SK-N-SH (cell line): Measurements from ENCODE around the gene SFN. TPM values are rescaled to one million over a fixed set of nuclear protein-coding genes. Genes with fewer than 3 reads are reported as not detected.

Experiments used
- CTCF ChIA-PET: fragments of 300-600, 350-600 bp; formaldehyde crosslinking; extraction: SDS; loops from one replicate; lab custom pipeline; 2021; lab: Yijun Ruan, JAX
- POLR2A ChIA-PET: fragments of 350-600 bp; sonication (Branson Sonifier 250); formaldehyde crosslinking; extraction: SDS; loops from one replicate; lab custom pipeline; 2020; ENCODE audit warnings: antibody characterized with exemption, inconsistent platforms; lab: Yijun Ruan, JAX
- DNase-seq: peaks from one replicate; pipeline ENCODE4 v3.0.0; 2012
- H2AFZ ChIP-seq: fragments of 200-600 bp; sonication (generic); 2 replicates; pipeline ENCODE4 v1.8.1; 2016; ENCODE audit warnings: antibody characterized with exemption, mild to moderate bottlenecking, low read depth
- H3F3A ChIP-seq: fragments of 200-600 bp; sonication (generic); replicated peaks from 2 replicates; pipeline ENCODE3; 2016; ENCODE audit warnings: antibody characterized with exemption, mild to moderate bottlenecking; ENCODE audit not compliant: insufficient read depth
- H3K27ac ChIP-seq, 2 experiments: fragments of 200-500 bp in 1 of 2; fragments of 200-600 bp in 1 of 2; sonication (Bioruptor generic) in 1 of 2; sonication (generic), shearing (Covaris generic) in 1 of 2; 2 replicates each; pipeline versions ENCODE4 v1.5.1 to v1.6.1; 2014 to 2016; ENCODE audit warnings: low read depth in 2 of 2, inconsistent platforms in 1 of 2, low read length in 1 of 2, mild to moderate bottlenecking in 1 of 2, mixed read lengths in 1 of 2
- H3K27me3 ChIP-seq: fragments of 200-600 bp; sonication (generic), shearing (Covaris generic); 2 replicates; pipeline ENCODE4 v1.6.1; 2016; ENCODE audit warnings: mixed run types; ENCODE audit not compliant: insufficient read depth
- H3K36me3 ChIP-seq, 2 experiments: fragments of 200-500 bp in 1 of 2; fragments of 200-600 bp in 1 of 2; sonication (Bioruptor generic) in 1 of 2; sonication (generic) in 1 of 2; replicated peaks in 1 of 2; 2 replicates each; pipeline versions ENCODE3 to v1.5.1; 2014 to 2016; ENCODE audit warnings: low read length in 1 of 2, mild to moderate bottlenecking in 1 of 2; ENCODE audit not compliant: insufficient read depth in 2 of 2, control insufficient read depth in 1 of 2
- H3K4me1 ChIP-seq, 2 experiments: fragments of 200-500 bp in 1 of 2; fragments of 200-600 bp in 1 of 2; sonication (Bioruptor generic) in 1 of 2; sonication (generic), shearing (Covaris generic) in 1 of 2; 2 replicates each; pipeline versions ENCODE4 v1.5.1 to v1.6.1; 2014 to 2016; ENCODE audit warnings: low read depth in 1 of 2, low read length in 1 of 2, mixed run types in 1 of 2; ENCODE audit not compliant: insufficient read depth in 2 of 2, control insufficient read depth in 1 of 2
- H3K4me2 ChIP-seq: fragments of 200-600 bp; sonication (generic), shearing (Covaris generic); 2 replicates; pipeline ENCODE4 v1.6.1; 2017; ENCODE audit warnings: mixed run types
- H3K4me3 ChIP-seq, 2 experiments: fragments of 200-500 bp in 1 of 2; fragments of 200-600 bp in 1 of 2; sonication (Bioruptor generic) in 1 of 2; sonication (generic), shearing (Covaris generic) in 1 of 2; 2 replicates each; pipeline versions ENCODE4 v1.5.1 to v1.8.1; 2014 to 2016; ENCODE audit warnings: low read depth in 2 of 2, inconsistent platforms in 1 of 2, low read length in 1 of 2, mild to moderate bottlenecking in 1 of 2, mixed read lengths in 1 of 2, moderate library complexity in 1 of 2
- H3K79me2 ChIP-seq: fragments of 200-600 bp; sonication (generic); 2 replicates; pipeline ENCODE4 v1.8.1; 2017; ENCODE audit warnings: mild to moderate bottlenecking; ENCODE audit not compliant: insufficient read depth
- H3K9ac ChIP-seq: fragments of 200-600 bp; sonication (generic); 2 replicates; pipeline ENCODE4 v1.6.1; 2017; ENCODE audit warnings: mixed run types
- H3K9me2 ChIP-seq: fragments of 200-600 bp; sonication (generic); 2 replicates; pipeline ENCODE4 v1.6.1; 2017; ENCODE audit warnings: mixed run types
- H3K9me3 ChIP-seq: fragments of 200-600 bp; sonication (generic); 2 replicates; pipeline ENCODE4 v1.6.1; 2017; ENCODE audit warnings: mixed run types, mild to moderate bottlenecking, moderate library complexity
- H4K20me1 ChIP-seq: fragments of 200-600 bp; sonication (generic); 2 replicates; pipeline ENCODE4 v1.6.1; 2017; ENCODE audit warnings: mild to moderate bottlenecking, mixed run types; ENCODE audit not compliant: insufficient read depth
- CHD2 ChIP-seq: fragments of 150-350 bp; IDR thresholded peaks from 2 replicates; pipeline ENCODE4 v1.6.1; 2018; ENCODE audit warnings: low read length; ENCODE audit not compliant: partially characterized antibody
- EP300 ChIP-seq, 2 experiments: IDR thresholded peaks; 2 replicates each; pipeline versions ENCODE4 v1.4.0 to v1.6.1; 2012; ENCODE audit warnings: borderline replicate concordance in 1 of 2, low read depth in 1 of 2, low read length in 1 of 2
- FOXJ3 ChIP-seq: sonication (generic); formaldehyde crosslinking; IDR thresholded peaks from 2 replicates; pipeline ENCODE4 v1.5.1; 2020; ENCODE audit warnings: mild to moderate bottlenecking, missing genetic modification reagents
- FOXM1 ChIP-seq: IDR thresholded peaks from 2 replicates; pipeline ENCODE4 v1.4.0; 2012; ENCODE audit warnings: low read depth, mild to moderate bottlenecking
- GABPA ChIP-seq: IDR thresholded peaks from 2 replicates; pipeline ENCODE4 v1.4.0; 2012; ENCODE audit warnings: low read depth, mild to moderate bottlenecking
- MEF2A ChIP-seq: IDR thresholded peaks from 2 replicates; pipeline ENCODE4 v1.4.0; 2012; ENCODE audit warnings: low read depth, borderline replicate concordance
- MXI1 ChIP-seq: IDR thresholded peaks from 2 replicates; pipeline ENCODE4 v1.6.1; 2012; ENCODE audit warnings: mild to moderate bottlenecking, low read depth, low read length, improper control_type of control experiment
- NFIC ChIP-seq: IDR thresholded peaks from 2 replicates; pipeline ENCODE4 v1.4.0; 2012; ENCODE audit warnings: borderline replicate concordance
- POLR2AphosphoS5 ChIP-seq: IDR thresholded peaks from 2 replicates; pipeline ENCODE4 v1.6.1; 2012; ENCODE audit warnings: low read depth, low read length
- RAD21 ChIP-seq: IDR thresholded peaks from 2 replicates; pipeline ENCODE4 v1.6.1; 2012; ENCODE audit warnings: mild to moderate bottlenecking, low read length
- RCOR1 ChIP-seq: fragments of 150-350 bp; IDR thresholded peaks from 2 replicates; pipeline ENCODE4 v1.6.1; 2017; ENCODE audit warnings: antibody characterized with exemption, low read length
- RXRA ChIP-seq: IDR thresholded peaks from 2 replicates; pipeline ENCODE4 v1.4.0; 2012; ENCODE audit warnings: low read depth, mild to moderate bottlenecking, borderline replicate concordance
- SMC3 ChIP-seq: IDR thresholded peaks from 2 replicates; pipeline ENCODE4 v1.6.1; 2012; ENCODE audit warnings: low read depth, low read length, improper control_type of control experiment
- TAF1 ChIP-seq: IDR thresholded peaks from 2 replicates; pipeline ENCODE4 v1.6.1; 2012; ENCODE audit warnings: low read depth, mild to moderate bottlenecking, low read length, moderate library complexity, borderline replicate concordance
- TCF12 ChIP-seq: IDR thresholded peaks from 2 replicates; pipeline ENCODE4 v1.4.0; 2012
- YY1 ChIP-seq: IDR thresholded peaks from 2 replicates; pipeline ENCODE4 v1.4.0; 2012; ENCODE audit warnings: low read depth, mild to moderate bottlenecking
- ZBTB33 ChIP-seq: IDR thresholded peaks from 2 replicates; pipeline ENCODE4 v1.4.0; 2012; ENCODE audit warnings: low read depth, borderline replicate concordance
- WGBS: methylation state at CpG from one replicate; pipeline ENCODE4 v1.1.6; 2017; ENCODE audit warnings: low lambda C conversion rate; 5-methylcytosine and 5-hydroxymethylcytosine counted together
- polyA plus RNA-seq, 3 experiments: library from polyadenylated mRNA; depleted of rRNA; stranded (reverse); fragments of >200 nt; gene quantifications; 2 replicates each; pipeline ENCODE4 v1.2.3, GENCODE V29; 2012
- TF ChIP-seq, protein P1 (sequence below): IDR thresholded peaks from 2 replicates; pipeline ENCODE4 v1.6.1; 2012; ENCODE audit warnings: mild to moderate bottlenecking, low read depth, low read length, moderate library complexity
- TF ChIP-seq, protein P2 (sequence below): IDR thresholded peaks from 2 replicates; pipeline ENCODE4 v1.4.0; 2012; ENCODE audit warnings: low read depth
- TF ChIP-seq, protein P3 (sequence below): IDR thresholded peaks from 2 replicates; pipeline ENCODE4; 2012

The SFN gene
- polyA plus RNA-seq, 1 of the 3 experiments (the other 2 are of a cell fraction), result 0.18 TPM

GRCh38 chr1:26897351-26897750 is 34.4 kb downstream of the SFN start:
- no peak for DNase-seq
- Histone ChIP-seq H2AFZ (no peak overlapping the region), H3K9me2 (no peaks in the 10 kb centered on the region), H3K4me2 (no peak overlapping the region), H3K27me3 (no peaks in the 10 kb centered on the region), H4K20me1 (no peaks in the 10 kb centered on the region), H3F3A (no peaks in the 10 kb centered on the region), H3K36me3 (peaks cover 23 to 31% of the 10 kb centered on the region in 2 experiments), H3K9ac (no peak overlapping the region), H3K79me2 (peaks cover 34% of the 10 kb centered on the region), H3K27ac (no peak overlapping the region), H3K4me1 (peaks cover 4 to 9% of the 10 kb centered on the region in 2 experiments; a peak in 3 of 4 replicates), H3K4me3 (no peak overlapping the region), H3K9me3 (no peaks in the 10 kb centered on the region)
- POLR2A ChIA-PET, result no interaction called here
- CTCF ChIA-PET, result no interaction called here
- TF ChIP-seq, protein P1, sequence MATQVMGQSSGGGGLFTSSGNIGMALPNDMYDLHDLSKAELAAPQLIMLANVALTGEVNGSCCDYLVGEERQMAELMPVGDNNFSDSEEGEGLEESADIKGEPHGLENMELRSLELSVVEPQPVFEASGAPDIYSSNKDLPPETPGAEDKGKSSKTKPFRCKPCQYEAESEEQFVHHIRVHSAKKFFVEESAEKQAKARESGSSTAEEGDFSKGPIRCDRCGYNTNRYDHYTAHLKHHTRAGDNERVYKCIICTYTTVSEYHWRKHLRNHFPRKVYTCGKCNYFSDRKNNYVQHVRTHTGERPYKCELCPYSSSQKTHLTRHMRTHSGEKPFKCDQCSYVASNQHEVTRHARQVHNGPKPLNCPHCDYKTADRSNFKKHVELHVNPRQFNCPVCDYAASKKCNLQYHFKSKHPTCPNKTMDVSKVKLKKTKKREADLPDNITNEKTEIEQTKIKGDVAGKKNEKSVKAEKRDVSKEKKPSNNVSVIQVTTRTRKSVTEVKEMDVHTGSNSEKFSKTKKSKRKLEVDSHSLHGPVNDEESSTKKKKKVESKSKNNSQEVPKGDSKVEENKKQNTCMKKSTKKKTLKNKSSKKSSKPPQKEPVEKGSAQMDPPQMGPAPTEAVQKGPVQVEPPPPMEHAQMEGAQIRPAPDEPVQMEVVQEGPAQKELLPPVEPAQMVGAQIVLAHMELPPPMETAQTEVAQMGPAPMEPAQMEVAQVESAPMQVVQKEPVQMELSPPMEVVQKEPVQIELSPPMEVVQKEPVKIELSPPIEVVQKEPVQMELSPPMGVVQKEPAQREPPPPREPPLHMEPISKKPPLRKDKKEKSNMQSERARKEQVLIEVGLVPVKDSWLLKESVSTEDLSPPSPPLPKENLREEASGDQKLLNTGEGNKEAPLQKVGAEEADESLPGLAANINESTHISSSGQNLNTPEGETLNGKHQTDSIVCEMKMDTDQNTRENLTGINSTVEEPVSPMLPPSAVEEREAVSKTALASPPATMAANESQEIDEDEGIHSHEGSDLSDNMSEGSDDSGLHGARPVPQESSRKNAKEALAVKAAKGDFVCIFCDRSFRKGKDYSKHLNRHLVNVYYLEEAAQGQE, result no peak
- no peak for TF ChIP-seq FOXM1
- no peak for TF ChIP-seq GABPA
- TF ChIP-seq RXRA, result no peak
- TF ChIP-seq RAD21, result no peak
- no peak for TF ChIP-seq FOXJ3 (CRISPR knock-in tag)
- TF ChIP-seq TAF1, result no peak
- WGBS, result 86% methylated on average over 9 of the region's 9 CpGs

DNA sequence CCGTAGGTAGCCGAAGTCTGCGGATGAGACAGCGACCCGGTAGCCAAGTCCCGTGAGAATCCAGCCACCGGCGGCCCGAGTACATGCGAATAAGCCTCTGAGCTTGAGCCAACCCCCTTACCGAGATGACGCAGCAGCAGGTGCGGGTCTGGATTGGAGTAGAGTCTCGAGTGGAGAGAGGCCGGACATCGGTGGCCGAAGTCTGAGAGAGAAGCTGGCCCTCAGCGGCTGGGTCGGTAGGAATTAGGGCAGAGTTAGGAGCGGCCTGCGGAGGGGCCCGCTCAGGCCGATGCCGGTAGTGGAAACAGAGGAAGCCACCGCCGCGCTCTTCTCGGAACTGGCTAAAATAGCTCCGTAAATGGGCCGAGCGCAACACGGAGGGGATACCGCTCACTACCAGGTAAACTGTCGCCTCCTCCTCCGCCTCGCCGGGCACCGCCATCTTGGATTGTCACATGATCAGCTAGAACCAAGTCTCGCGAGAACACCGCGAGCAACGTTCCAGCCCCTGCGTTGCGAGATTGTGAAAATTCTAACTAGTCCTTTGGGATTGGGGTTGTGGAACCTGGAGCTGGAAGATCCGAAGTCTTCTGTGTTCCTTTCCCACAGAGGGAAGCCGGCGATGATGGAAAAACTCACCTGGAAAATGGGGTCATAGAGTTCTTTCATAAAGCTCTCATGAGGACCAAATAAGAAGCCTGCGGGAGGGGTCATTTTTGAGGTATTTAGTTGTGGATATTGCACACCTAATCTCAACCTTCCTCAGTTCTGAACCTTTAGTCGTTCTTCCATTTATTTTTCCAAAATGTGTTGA is 37.3 kb downstream of the SFN start, which contains the start of gene GPATCH3:
Gene GPATCH3, minus strand, starts transcription at position 467 of the 814 bp plus-strand sequence. Its CDS starts 25 bp downstream, at position 442.
- Histone ChIP-seq H3K4me1 (peaks cover 4 to 9% of the 10 kb centered on the region in 2 experiments; a peak in 3 of 4 replicates), H3K27ac (peak within 1 kb of the TSS; percentile 68 to 80)
- under 1% methylated on average over 31 of the region's 50 CpGs for WGBS
- TF ChIP-seq NFIC, result no peak
- TF ChIP-seq, protein P2, sequence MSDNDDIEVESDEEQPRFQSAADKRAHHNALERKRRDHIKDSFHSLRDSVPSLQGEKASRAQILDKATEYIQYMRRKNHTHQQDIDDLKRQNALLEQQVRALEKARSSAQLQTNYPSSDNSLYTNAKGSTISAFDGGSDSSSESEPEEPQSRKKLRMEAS, result peak; percentile 74
- TF ChIP-seq EP300 (IDR thresholded peaks at IDR 0.05; ENCODE audit: borderline replicate concordance in 1 of 2, low read depth in 1 of 2, low read length in 1 of 2), result no peak
- peak; percentile 98 for TF ChIP-seq YY1
- no peak; the same call in none of the 2 replicates for TF ChIP-seq MXI1
- no peak for TF ChIP-seq FOXM1
- peak; percentile 96 for TF ChIP-seq POLR2AphosphoS5
- TF ChIP-seq CHD2, result peak; percentile 100
- TF ChIP-seq, protein P3, sequence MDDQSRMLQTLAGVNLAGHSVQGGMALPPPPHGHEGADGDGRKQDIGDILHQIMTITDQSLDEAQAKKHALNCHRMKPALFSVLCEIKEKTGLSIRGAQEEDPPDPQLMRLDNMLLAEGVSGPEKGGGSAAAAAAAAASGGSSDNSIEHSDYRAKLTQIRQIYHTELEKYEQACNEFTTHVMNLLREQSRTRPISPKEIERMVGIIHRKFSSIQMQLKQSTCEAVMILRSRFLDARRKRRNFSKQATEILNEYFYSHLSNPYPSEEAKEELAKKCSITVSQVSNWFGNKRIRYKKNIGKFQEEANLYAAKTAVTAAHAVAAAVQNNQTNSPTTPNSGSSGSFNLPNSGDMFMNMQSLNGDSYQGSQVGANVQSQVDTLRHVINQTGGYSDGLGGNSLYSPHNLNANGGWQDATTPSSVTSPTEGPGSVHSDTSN, result no peak
- TF ChIP-seq MEF2A, result no peak
- no peak for TF ChIP-seq SMC3
- peak; percentile 42; the same call in 1 of the 2 replicates for TF ChIP-seq GABPA
- TF ChIP-seq TCF12, result no peak
- no peak for TF ChIP-seq FOXJ3 (CRISPR knock-in tag)
- peak; percentile 100 for TF ChIP-seq ZBTB33
- TF ChIP-seq RCOR1, result no peak

More for the DNA sequence above, 37.3 kb downstream of the SFN start, which contains the start of gene GPATCH3:
- Histone ChIP-seq H3K9ac (peak within 1 kb of the TSS; percentile 93), H3K4me3 (peak within 1 kb of the TSS; percentile 84 to 97), H3K79me2 (peaks cover 29% of the 10 kb centered on the region), H3F3A (no peaks in the 10 kb centered on the region), H3K4me2 (peak within 1 kb of the TSS; percentile 92), H4K20me1 (no peaks in the 10 kb centered on the region), H3K27me3 (no peaks in the 10 kb centered on the region), H3K9me2 (no peaks in the 10 kb centered on the region), H3K9me3 (no peaks in the 10 kb centered on the region), H2AFZ (peak within 1 kb of the TSS; percentile 100), H3K36me3 (peaks cover 11 to 14% of the 10 kb centered on the region in 2 experiments)
- DNase-seq, result peak; percentile 90
- ChIA-PET POLR2A (interaction anchor here (0.6 to 1.8 kb wide), 6 partner anchors 10 to 400 kb away, joined by 3 to 17 read pairs (median 6); partner anchors contain the start of genes GPN2 and NUDC), CTCF (interaction anchor here (0.6 to 2.3 kb wide), 8 partner anchors 11 to 98 kb away, joined by 3 to 7 read pairs (median 3); partner anchors contain the start of genes GPN2 and ZDHHC18)
